HepG2 (cell line): Measurements from ENCODE around the gene TAS1R1. TPM values are rescaled to one million over a fixed set of nuclear protein-coding genes. Genes with fewer than 3 reads are reported as not detected.
A peak's percentile ranks its signal among the peaks of the same experiment; 100 is the strongest.

ENCODE experiments used
- ATM ChIP-seq: fragments of 450-650 bp; IDR thresholded peaks from 2 replicates; pipeline ENCODE4 v1.7.1; 2017; ENCODE audit warnings: mild to moderate bottlenecking, borderline replicate concordance
- CBX2 ChIP-seq, 2 experiments: fragments of 200-600 bp in 1 of 2; sonication (generic); formaldehyde crosslinking in 1 of 2; IDR thresholded peaks; 2 replicates each; pipeline versions ENCODE4 v1.7.0 to v1.8.1; 2018 to 2022; ENCODE audit warnings: low read depth in 2 of 2, low read length in 1 of 2, mild to moderate bottlenecking in 1 of 2, missing genetic modification reagents in 1 of 2
- KMT2B ChIP-seq: IDR thresholded peaks from 2 replicates; pipeline ENCODE4 v1.6.1; 2016; ENCODE audit warnings: missing genetic modification reagents, missing compliant biosample characterization
- PHF21A ChIP-seq: sonication (generic); formaldehyde crosslinking; IDR thresholded peaks from 2 replicates; pipeline ENCODE4 v1.5.0; 2020; ENCODE audit warnings: mild to moderate bottlenecking, missing genetic modification reagents
- POGZ ChIP-seq: sonication (generic); formaldehyde crosslinking; IDR thresholded peaks from 2 replicates; pipeline ENCODE4 v1.4.0; 2020; ENCODE audit warnings: mild to moderate bottlenecking, missing genetic modification reagents
- REPIN1 ChIP-seq: sonication (generic); formaldehyde crosslinking; IDR thresholded peaks from 2 replicates; pipeline ENCODE4 v1.8.0; 2022; ENCODE audit warnings: missing genetic modification reagents, low read depth, mild to moderate bottlenecking, borderline replicate concordance
- SNAPC4 ChIP-seq: sonication (generic); formaldehyde crosslinking; IDR thresholded peaks from 2 replicates; pipeline ENCODE4 v1.4.0; 2020; ENCODE audit warnings: mild to moderate bottlenecking, missing genetic modification reagents
- USF2 ChIP-seq, 2 experiments: sonication (generic) in 1 of 2; formaldehyde crosslinking in 1 of 2; IDR thresholded peaks; 2 replicates each; pipeline versions ENCODE4 v1.5.1 to v1.6.1; 2011 to 2020; ENCODE audit warnings: borderline replicate concordance in 1 of 2, low read depth in 1 of 2, low read length in 1 of 2, mild to moderate bottlenecking in 1 of 2, missing genetic modification reagents in 1 of 2, moderate library complexity in 1 of 2
- ZNF142 ChIP-seq: sonication (generic); formaldehyde crosslinking; IDR thresholded peaks from 2 replicates; pipeline ENCODE4 v1.4.0; 2020; ENCODE audit warnings: missing genetic modification reagents
- ZXDC ChIP-seq: sonication (generic); formaldehyde crosslinking; IDR thresholded peaks from 2 replicates; pipeline ENCODE4 v1.5.0; 2020; ENCODE audit warnings: mild to moderate bottlenecking, missing genetic modification reagents
- polyA plus RNA-seq, 8 experiments: library from polyadenylated mRNA; depleted of rRNA in 3 of 8; stranded (reverse) in 7 of 8; unstranded in 1 of 8; fragments of >200 nt; fragmentation: Illumina TruSeq in 4 of 8; extraction: Trizol in 4 of 8; gene quantifications; 2 replicates each; pipeline versions ENCODE4 v1.2.1 to v1.2.3, GENCODE V29; 2011 to 2016; ENCODE audit warnings: low read depth in 4 of 8, missing spikeins in 1 of 8, mixed read lengths in 1 of 8; ENCODE audit not compliant: insufficient read depth in 1 of 8
- total RNA-seq, 5 experiments: library from RNA; depleted of rRNA; stranded (reverse); fragments of >200 nt; fragmentation: Illumina TruSeq; extraction: Trizol; gene quantifications; 2 replicates each; pipeline ENCODE4 v1.2.3, GENCODE V29; 2016; ENCODE audit warnings: low read depth in 1 of 5

TAS1R1 gene
- total and polyA plus RNA-seq, 2 of the 13 experiments (the other 11 are each of a cell fraction or from before 2014, with no cell fraction given): 1.4 to 1.6 TPM

GRCh38 chr1:6512245-6512907, 42.7 kb upstream of the TAS1R1 start (continued):
- TF ChIP-seq ZNF142 (no peak), REPIN1 (CRISPR knock-in tag) (no peak; the same call in 1 of the 2 replicates), PHF21A (CRISPR knock-in tag) (0 out of 2 replicates have a peak, but pooled peaks have one; percentile 38), KMT2B (CRISPR knock-in tag) (no peak), ZXDC (CRISPR knock-in tag) (0 out of 2 replicates have a peak, but pooled peaks have one; percentile 52), CBX2 (IDR thresholded peaks at IDR 0.05; ENCODE audit: low read depth, low read length) (no peak), CBX2 (CRISPR knock-in tag; IDR thresholded peaks at IDR 0.05; ENCODE audit: low read depth) (no peak), USF2 (IDR thresholded peaks at IDR 0.05; ENCODE audit: low read depth, low read length) (no peak), USF2 (CRISPR knock-in tag; IDR thresholded peaks at IDR 0.05; ENCODE audit: borderline replicate concordance) (peak; percentile 49; the same call in 1 of the 2 replicates), SNAPC4 (no peak), POGZ (CRISPR knock-in tag) (no peak), ATM (no peak)
